Endothelial cell of umbilical vein (primary cell): ENCODE data around the gene FUT6. TPM values are rescaled to one million over a fixed set of nuclear protein-coding genes. Genes with fewer than 3 reads are reported as not detected.

ENCODE experiments used
- BruUV-seq: library from RNA; stranded (reverse); fragments of 400-500 nt; replicated peaks from 2 replicates; lab custom pipeline; 2021; lab: Mats Ljungman, UMichigan
- CTCF ChIA-PET: fragments of 300-600, 350-600 bp; sonication (Branson Sonifier 250); formaldehyde crosslinking; loops from one replicate; lab custom pipeline; 2021; ENCODE audit warnings: antibody characterized with exemption, inconsistent platforms; lab: Charles Lee
- POLR2A ChIA-PET: fragments of 300-600, 350-600 bp; sonication (Branson Sonifier 250); formaldehyde crosslinking; loops from one replicate; lab custom pipeline; 2021; ENCODE audit warnings: antibody characterized with exemption, inconsistent platforms; lab: Charles Lee
- DNase-seq: peaks from one replicate; pipeline ENCODE4 v3.0.0-alpha.2; 2011; ENCODE audit warnings: low read depth, low spot score
- FAIRE-seq: peaks from 2 replicates; lab custom pipeline; 2011; peaks lifted over from hg19 to GRCh38; lab: Jason Lieb, UNC
- H2AFZ ChIP-seq: 2 replicates; pipeline ENCODE4 v1.6.0; 2012; ENCODE audit warnings: low read depth, low read length, control low read depth, inconsistent platforms
- H3K27ac ChIP-seq: 2 replicates; pipeline ENCODE4 v1.5.1; 2011; ENCODE audit warnings: low read depth, mild to moderate bottlenecking, control low read depth, low read length, moderate library complexity; ENCODE audit not compliant: insufficient read depth
- H3K27me3 ChIP-seq, 2 experiments: 2 replicates each; pipeline versions ENCODE4 v1.6.0 to v1.6.1; 2011; ENCODE audit warnings: low read length in 2 of 2, mixed read lengths in 1 of 2; ENCODE audit not compliant: control insufficient read depth in 2 of 2, insufficient read depth in 2 of 2
- H3K36me3 ChIP-seq, 2 experiments: 2 replicates in 1 of 2; 3 replicates in 1 of 2; pipeline ENCODE4 v1.5.1; 2011; ENCODE audit warnings: low read length in 2 of 2, mild to moderate bottlenecking in 1 of 2, moderate library complexity in 1 of 2; ENCODE audit not compliant: control insufficient read depth in 2 of 2, insufficient read depth in 2 of 2; ENCODE audit errors: extremely low read depth in 1 of 2
- H3K4me1 ChIP-seq: 3 replicates; pipeline ENCODE4 v1.5.1; 2011; ENCODE audit warnings: mild to moderate bottlenecking, low read length; ENCODE audit not compliant: control insufficient read depth, insufficient read depth; ENCODE audit errors: extremely low read depth
- H3K4me2 ChIP-seq: 2 replicates; pipeline ENCODE4 v1.6.1; 2011; ENCODE audit warnings: low read length, control low read depth, mixed read lengths; ENCODE audit not compliant: insufficient read depth
- H3K4me3 ChIP-seq, 3 experiments: fragments of 200-600 bp in 1 of 3; sonication (generic), shearing (Covaris generic) in 1 of 3; replicated peaks in 1 of 3; 2 replicates each; pipeline ENCODE4 v1.5.1; 2011 to 2016; ENCODE audit warnings: control low read depth in 3 of 3, low read length in 3 of 3, mild to moderate bottlenecking in 2 of 3, inconsistent platforms in 1 of 3, low read depth in 1 of 3, moderate library complexity in 1 of 3; ENCODE audit not compliant: insufficient read depth in 1 of 3
- H3K79me2 ChIP-seq: 2 replicates; pipeline ENCODE4 v1.6.0; 2012; ENCODE audit warnings: low read length, inconsistent platforms; ENCODE audit not compliant: control insufficient read depth, insufficient read depth
- H3K9ac ChIP-seq: replicated peaks from 2 replicates; pipeline ENCODE3; 2011; ENCODE audit warnings: low read length, control low read depth; ENCODE audit not compliant: insufficient read depth; ENCODE audit errors: extremely low read depth
- H3K9me1 ChIP-seq: replicated peaks from 3 replicates; pipeline ENCODE4 v1.6.0; 2011; ENCODE audit warnings: mild to moderate bottlenecking, low read length; ENCODE audit not compliant: control insufficient read depth, insufficient read depth; ENCODE audit errors: extremely low read depth
- H3K9me3 ChIP-seq: replicated peaks from 2 replicates; pipeline ENCODE4 v1.5.1; 2012; ENCODE audit warnings: low read length, inconsistent platforms; ENCODE audit not compliant: control insufficient read depth, insufficient read depth
- H4K20me1 ChIP-seq: replicated peaks from 2 replicates; pipeline ENCODE3; 2011; ENCODE audit warnings: mild to moderate bottlenecking, low read length; ENCODE audit not compliant: control insufficient read depth, insufficient read depth; ENCODE audit errors: extremely low read depth
- EZH2 ChIP-seq: IDR thresholded peaks from 2 replicates; pipeline ENCODE4 v1.6.1; 2012; ENCODE audit warnings: borderline replicate concordance, low read depth, mild to moderate bottlenecking, moderate library complexity, low read length, inconsistent platforms; ENCODE audit not compliant: severe bottlenecking
- GATA2 ChIP-seq: IDR thresholded peaks from 2 replicates; pipeline ENCODE4 v1.7.0; 2011; ENCODE audit warnings: low read depth, mild to moderate bottlenecking, moderate library complexity, mixed read lengths, low read length; ENCODE audit not compliant: insufficient read length, insufficient read depth
- JUN ChIP-seq: IDR thresholded peaks from 2 replicates; pipeline ENCODE4 v1.6.1; 2011; ENCODE audit warnings: borderline replicate concordance, low read depth; ENCODE audit not compliant: insufficient read length, insufficient read depth
- MYC ChIP-seq: IDR thresholded peaks from one replicate; pipeline ENCODE4 v1.6.1; 2011; ENCODE audit warnings: mild to moderate bottlenecking, low read depth, low read length
- POLR2AphosphoS5 ChIP-seq: IDR thresholded peaks from 2 replicates; pipeline ENCODE4 v1.6.1; 2012; ENCODE audit warnings: low read depth, mild to moderate bottlenecking, control low read depth, low read length, moderate library complexity; ENCODE audit not compliant: insufficient read depth
- dilution Hi-C: fragments of 300-500 bp; cut with MboI; formaldehyde crosslinking; loops from one replicate; pipeline ENCODE4 v1.15.0; 2019; ENCODE audit warnings: low sequenced_read_pairs; ENCODE audit not compliant: extremely low pct_ligation_motif_present
- intact Hi-C: fragments of 100-400 bp; cut with micrococcal nuclease; formaldehyde crosslinking; loops from one replicate; pipeline ENCODE4 v1.10.0; 2022
- polyA plus RNA-seq, 4 experiments: library from polyadenylated mRNA; depleted of rRNA in 3 of 4; stranded (reverse) in 3 of 4; unstranded in 1 of 4; fragments of >200 nt; gene quantifications; 2 replicates each; pipeline versions ENCODE4 v1.2.1 to v1.2.3, GENCODE V29; 2011 to 2012; ENCODE audit warnings: missing spikeins in 1 of 4
- total RNA-seq: library from RNA; stranded (reverse); gene quantifications from 2 replicates; pipeline ENCODE4 v1.2.3, GENCODE V29; 2021
- TF ChIP-seq, protein P1 (sequence below): IDR thresholded peaks from 2 replicates; pipeline ENCODE4 v1.6.1; 2011; ENCODE audit not compliant: insufficient read depth, insufficient read length
- TF ChIP-seq, protein P2 (sequence below), 2 donors: IDR thresholded peaks; 1 replicate in 1 of 2; 2 replicates in 1 of 2; pipeline ENCODE4 v1.5.1; 2011; ENCODE audit warnings: low read length in 2 of 2, mild to moderate bottlenecking in 2 of 2, moderate library complexity in 2 of 2, control low read depth in 1 of 2, inconsistent platforms in 1 of 2, low read depth in 1 of 2; ENCODE audit not compliant: insufficient read depth in 1 of 2; ENCODE audit errors: extremely low read depth in 1 of 2

FUT6 gene
- total and polyA plus RNA-seq, 2 donors (not counting 3 experiments of a cell fraction or from before 2014, with no cell fraction given), result not detected

DNA sequence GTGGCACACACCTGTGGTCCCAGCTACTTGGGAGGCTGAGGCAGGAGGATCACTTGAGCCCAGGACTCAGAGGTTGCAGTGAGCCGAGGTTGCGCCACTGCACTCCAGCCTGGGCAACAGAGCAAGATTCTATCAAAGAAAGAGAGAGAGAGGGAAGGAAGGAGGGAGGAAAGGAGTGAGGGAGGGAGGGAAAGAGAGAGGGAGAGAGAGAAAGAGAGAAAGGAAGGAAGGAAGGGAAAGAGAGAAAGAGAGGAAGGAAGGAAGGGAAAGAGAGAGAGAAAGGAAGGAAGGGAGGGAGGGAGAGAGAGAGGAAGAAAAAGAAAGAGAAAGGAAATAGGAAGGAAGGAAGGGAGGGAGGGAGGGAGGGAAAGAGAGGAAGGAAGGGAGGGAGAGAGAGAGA lies 22.3 kb downstream of the FUT6 start:
- Histone ChIP-seq H3K9ac (no peak overlapping the region), H3K27ac (no peak overlapping the region), H3K9me1 (no peaks in the 10 kb centered on the region), H3K9me3 (no peaks in the 10 kb centered on the region), H3K4me3 (no peak overlapping the region), H3K36me3 (no peaks in the 10 kb centered on the region), H2AFZ (no peak overlapping the region), H3K4me1 (no peaks in the 10 kb centered on the region), H4K20me1 (no peaks in the 10 kb centered on the region), H3K4me2 (no peak overlapping the region), H3K79me2 (no peaks in the 10 kb centered on the region), H3K27me3 (no peaks in the 10 kb centered on the region)
- FAIRE-seq (no peak), DNase-seq (no peak)
- intact Hi-C loops, result no loop called here
- no peak for TF ChIP-seq POLR2AphosphoS5
- no TSS peak for BruUV-seq
- ChIA-PET CTCF (interaction anchor here (1.0 kb wide), 1 partner anchor 13 kb away, joined by 3 read pairs; no protein-coding TSS in a partner anchor), POLR2A (no interaction called here)
- dilution Hi-C loops, result no loop called here

DNA sequence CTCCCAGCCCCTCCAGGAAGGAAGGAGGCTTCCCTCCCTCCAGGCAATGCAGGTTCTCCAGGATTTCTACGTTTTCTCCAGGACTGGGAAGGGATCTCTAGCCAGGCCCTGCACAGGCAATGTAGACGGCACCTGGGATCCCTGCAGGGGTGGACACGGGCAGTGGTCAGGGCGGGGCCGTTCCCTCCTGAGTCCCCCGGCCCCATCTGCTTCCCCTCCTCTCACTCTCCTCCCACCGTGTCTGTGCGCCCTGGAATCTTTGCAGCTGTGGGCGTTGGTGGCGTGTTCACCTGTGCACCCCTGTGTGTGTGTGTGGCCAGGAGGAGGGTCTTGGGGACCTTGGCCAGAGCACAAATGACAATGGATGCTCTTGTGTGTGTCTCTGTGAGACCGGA lies 24.7 kb downstream of the FUT6 start:
- Histone ChIP-seq H3K4me2 (no peak overlapping the region), H2AFZ (no peak overlapping the region), H3K4me3 (no peak overlapping the region), H3K9ac (no peak overlapping the region), H3K9me1 (no peaks in the 10 kb centered on the region), H4K20me1 (no peaks in the 10 kb centered on the region), H3K27ac (no peak overlapping the region), H3K4me1 (no peaks in the 10 kb centered on the region), H3K27me3 (no peaks in the 10 kb centered on the region), H3K36me3 (no peaks in the 10 kb centered on the region), H3K9me3 (no peaks in the 10 kb centered on the region), H3K79me2 (no peaks in the 10 kb centered on the region)
- BruUV-seq, result no TSS peak
- dilution Hi-C loops (no loop called here), intact Hi-C loops (no loop called here)
- no peak for DNase-seq
- CTCF ChIA-PET, result interaction anchor here (2.3 kb wide), 1 partner anchor 11 kb away, joined by 15 read pairs; the partner anchor contains the start of gene NRTN
- TF ChIP-seq POLR2AphosphoS5 (no peak), MYC (no peak), GATA2 (no peak), EZH2 (no peak), JUN (no peak)
- TF ChIP-seq, protein P1, sequence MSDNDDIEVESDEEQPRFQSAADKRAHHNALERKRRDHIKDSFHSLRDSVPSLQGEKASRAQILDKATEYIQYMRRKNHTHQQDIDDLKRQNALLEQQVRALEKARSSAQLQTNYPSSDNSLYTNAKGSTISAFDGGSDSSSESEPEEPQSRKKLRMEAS, result no peak
- TF ChIP-seq, protein P2, sequence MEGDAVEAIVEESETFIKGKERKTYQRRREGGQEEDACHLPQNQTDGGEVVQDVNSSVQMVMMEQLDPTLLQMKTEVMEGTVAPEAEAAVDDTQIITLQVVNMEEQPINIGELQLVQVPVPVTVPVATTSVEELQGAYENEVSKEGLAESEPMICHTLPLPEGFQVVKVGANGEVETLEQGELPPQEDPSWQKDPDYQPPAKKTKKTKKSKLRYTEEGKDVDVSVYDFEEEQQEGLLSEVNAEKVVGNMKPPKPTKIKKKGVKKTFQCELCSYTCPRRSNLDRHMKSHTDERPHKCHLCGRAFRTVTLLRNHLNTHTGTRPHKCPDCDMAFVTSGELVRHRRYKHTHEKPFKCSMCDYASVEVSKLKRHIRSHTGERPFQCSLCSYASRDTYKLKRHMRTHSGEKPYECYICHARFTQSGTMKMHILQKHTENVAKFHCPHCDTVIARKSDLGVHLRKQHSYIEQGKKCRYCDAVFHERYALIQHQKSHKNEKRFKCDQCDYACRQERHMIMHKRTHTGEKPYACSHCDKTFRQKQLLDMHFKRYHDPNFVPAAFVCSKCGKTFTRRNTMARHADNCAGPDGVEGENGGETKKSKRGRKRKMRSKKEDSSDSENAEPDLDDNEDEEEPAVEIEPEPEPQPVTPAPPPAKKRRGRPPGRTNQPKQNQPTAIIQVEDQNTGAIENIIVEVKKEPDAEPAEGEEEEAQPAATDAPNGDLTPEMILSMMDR (IDR thresholded peaks at IDR 0.05; ENCODE audit: extremely low read depth in 1 of 2, insufficient read depth in 1 of 2, low read depth in 1 of 2, low read length in 2 of 2), result no peak
- POLR2A ChIA-PET, result no interaction called here
- FAIRE-seq, result no peak
